IPS-18c (cell line): Measurements from ENCODE around the gene CCDC200.
A peak's percentile ranks its signal among the peaks of the same experiment; 100 is the strongest.
"Not testable (repeated sequence)": the region's sequence is repeated elsewhere in the genome, so short reads cannot be mapped to it uniquely, and the experiment has no call there.

ENCODE experiments used
- H3K4me3 ChIP-seq: 2 replicates; pipeline ENCODE4 v1.7.0; 2013; ENCODE audit warnings: low read depth, mild to moderate bottlenecking, low read length, moderate library complexity; ENCODE audit not compliant: insufficient read depth
- H3K9me3 ChIP-seq: one replicate; pipeline ENCODE4 v1.6.1; 2013; ENCODE audit warnings: mild to moderate bottlenecking, low read length, moderate library complexity; ENCODE audit not compliant: control insufficient read depth, insufficient read depth

The CCDC200 gene

DNA sequence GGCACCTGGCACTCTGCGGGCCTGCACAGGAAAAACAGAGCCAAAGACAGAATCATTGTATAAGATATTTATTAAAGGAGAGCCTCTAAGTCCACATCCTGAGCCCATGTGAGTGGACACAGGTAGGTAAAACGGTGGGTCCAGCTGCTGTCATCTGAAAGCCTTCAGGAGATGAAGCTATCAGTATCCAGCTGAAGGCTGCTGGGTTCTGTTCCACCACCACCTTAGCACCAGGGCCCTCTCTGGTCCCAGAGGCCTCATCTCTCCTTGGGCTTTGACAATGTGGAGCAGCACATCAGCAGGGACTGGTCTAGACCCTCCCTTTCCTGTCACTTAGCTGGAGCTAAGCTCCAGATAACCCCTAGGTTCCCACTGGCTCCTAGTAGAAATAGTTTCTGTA, 9.4 kb downstream of the CCDC200 start:
- no peak overlapping the region for H3K4me3 ChIP-seq
- peaks cover 5% of the 10 kb centered on the region for H3K9me3 ChIP-seq

DNA sequence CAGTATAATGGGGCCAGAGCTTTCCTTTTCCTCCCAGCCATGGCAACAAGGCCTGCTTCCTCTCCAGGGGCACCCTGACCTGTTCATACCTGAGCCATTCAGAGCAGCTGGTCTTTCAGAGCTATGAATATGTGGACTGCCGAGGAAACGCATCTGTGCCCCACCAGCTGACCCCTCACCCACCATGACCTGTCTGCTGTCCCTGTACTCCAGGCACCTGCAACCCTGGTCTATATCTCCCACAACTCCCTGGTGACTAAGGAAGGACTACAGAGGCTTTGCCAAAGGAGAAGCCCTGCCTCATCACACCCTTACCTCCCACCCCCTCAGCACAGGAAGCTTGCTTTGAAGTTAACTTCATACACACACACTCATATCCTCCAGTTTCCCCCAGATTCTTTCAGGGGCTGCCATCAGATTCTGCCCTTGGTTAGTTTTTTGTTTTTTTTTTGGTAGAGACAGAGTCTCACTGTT, 10.8 kb downstream of the CCDC200 start:
- Histone ChIP-seq H3K9me3 (peaks cover 5% of the 10 kb centered on the region), H3K4me3 (no peak overlapping the region)

DNA sequence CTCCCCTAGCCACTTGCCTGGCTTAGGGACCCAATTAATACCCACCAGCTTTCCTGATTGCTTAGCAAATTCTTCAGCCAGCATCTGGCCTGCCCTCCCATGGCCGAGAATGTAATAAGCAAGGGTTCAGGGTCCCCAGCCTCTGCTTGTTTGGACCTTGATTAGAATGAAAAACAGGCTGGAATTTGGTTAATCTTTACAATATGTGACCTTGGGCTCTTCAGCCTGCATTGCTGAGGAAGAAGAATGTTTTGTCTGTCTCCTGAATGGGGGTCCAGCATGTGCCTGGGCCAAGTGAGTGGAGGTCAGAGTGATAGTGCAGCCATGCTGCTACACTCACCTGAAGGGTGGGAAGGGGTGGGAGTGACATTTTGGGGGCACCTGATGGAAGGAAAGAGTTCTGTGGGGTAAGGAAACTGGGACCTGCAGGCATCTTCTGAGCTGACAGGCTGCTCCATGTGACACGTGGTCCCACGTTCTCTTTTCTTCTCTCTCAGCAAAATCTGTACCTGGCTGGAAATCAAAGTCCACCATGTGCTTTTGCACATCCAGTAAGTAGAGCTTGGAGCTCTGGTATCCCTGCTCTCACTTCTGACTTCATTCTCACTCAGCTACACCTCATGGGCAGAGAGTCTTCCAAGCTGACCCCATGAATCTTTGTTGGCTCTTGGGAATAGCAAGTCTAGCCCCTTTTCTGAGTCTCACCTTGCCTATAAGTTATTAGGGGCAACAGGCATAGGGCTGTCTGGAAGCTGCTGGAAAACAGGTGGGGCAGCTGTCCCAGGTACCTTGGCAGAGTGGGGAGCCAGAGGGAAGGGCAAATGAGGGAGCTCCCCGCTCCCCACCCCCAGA, 11.4 kb downstream of the CCDC200 start:
- no peak overlapping the region for H3K4me3 ChIP-seq
- H3K9me3 ChIP-seq = peaks cover 5% of the 10 kb centered on the region

DNA sequence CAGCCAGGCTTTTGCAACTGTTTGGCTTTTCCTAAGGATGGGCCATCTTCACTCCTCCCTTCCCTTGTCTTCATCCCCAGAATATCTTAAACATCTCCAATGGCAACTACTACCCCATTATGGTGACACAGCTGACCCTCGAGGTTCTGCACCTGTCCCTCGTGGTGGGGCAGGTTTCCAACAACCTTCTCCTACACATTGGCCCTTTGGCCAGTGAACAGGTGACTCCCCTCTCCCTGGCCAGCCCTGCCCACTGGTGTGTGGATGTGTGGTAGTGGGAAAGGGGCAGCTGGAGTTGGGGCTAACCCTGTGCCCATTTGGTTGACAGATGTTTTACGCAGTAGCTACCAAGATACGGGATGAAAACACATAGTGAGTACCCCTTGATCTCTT, 12.1 kb downstream of the CCDC200 start:
- H3K9me3 ChIP-seq = peaks cover 5% of the 10 kb centered on the region
- H3K4me3 ChIP-seq = no peak overlapping the region

DNA sequence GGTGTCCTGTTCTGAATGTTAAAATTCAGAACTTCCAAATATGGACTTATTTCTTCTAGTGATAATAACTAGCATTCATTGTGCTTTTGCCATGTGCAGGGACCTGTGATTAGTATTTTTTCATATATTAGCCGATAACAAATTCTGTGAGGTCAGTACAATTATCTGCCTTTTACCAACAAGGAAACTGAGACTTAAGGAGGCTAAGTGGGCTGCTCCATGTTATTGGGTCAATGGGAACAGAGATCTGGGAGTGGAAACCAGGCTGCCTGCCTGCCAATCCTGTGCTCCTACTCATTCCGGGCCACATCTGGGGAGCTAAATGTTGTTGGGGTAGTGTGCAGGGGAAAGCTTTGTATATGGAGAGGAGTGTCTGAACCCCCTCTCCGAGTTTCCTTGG, 13.1 kb downstream of the CCDC200 start:
- H3K9me3 ChIP-seq = peaks cover 5% of the 10 kb centered on the region
- H3K4me3 ChIP-seq = no peak overlapping the region

DNA sequence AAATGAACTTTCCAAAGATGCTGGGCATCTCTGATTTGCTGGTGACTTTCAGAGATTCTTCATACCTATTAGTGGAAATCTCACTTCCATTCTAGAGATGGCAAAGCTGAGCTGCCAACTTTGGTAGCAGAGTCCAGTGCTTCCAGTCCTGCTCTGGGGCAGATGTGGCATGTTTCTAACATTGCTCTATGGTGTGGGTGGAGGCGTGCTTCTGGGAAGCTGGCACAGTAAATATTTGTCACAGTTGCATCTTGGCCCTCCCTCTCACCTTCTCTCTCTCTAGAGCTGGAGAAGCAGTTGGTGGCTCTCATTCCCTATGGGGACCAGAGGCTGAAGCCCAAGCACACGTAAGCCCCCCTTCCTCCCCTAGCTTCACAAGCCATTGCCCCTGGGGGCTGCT, 14.9 kb downstream of the CCDC200 start:
- Histone ChIP-seq H3K9me3 (peaks cover 5% of the 10 kb centered on the region), H3K4me3 (no peak overlapping the region)

DNA sequence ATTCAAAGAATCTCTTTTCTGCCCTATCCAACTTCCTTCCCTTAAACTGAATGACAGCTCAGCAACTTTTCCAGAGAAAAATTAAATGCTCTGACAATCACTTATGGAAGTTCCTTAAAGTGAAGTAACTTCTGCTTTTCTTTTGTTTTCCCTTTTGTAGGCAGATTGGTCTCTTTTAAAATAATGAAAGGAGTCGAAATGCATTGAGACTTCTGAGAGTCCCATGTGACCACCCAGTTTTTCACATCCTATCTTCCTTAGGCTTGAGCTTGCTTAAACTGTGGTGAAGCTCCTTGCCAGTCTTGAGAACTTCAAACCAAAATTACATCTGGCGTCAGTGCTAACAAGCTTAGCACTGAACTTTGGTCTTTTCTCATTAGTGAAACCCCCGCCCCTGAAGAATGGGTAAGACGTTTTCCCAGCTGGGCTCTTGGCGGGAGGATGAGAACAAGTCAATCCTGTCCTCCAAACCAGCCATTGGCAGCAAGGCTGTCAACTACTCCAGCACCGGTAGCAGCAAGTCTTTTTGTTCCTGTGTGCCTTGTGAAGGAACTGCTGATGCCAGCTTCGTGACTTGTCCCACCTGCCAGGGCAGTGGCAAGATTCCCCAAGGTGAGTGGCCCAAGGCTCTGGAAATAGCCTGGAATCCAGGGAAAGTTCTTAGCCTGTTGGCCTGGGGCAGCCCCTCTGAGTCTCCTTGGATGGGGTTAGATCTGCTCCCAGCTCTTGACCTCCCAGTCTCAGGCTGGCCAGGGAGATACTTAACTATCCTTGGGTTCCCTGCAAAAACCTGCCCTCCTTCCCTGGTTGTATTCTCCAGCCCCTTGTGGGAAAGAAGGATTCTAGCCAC, 15.6 kb downstream of the CCDC200 start:
- H3K9me3 ChIP-seq = peaks cover 2% of the 10 kb centered on the region
- peak overlapping the region; percentile 71; the same call in 1 of the 2 replicates for H3K4me3 ChIP-seq

DNA sequence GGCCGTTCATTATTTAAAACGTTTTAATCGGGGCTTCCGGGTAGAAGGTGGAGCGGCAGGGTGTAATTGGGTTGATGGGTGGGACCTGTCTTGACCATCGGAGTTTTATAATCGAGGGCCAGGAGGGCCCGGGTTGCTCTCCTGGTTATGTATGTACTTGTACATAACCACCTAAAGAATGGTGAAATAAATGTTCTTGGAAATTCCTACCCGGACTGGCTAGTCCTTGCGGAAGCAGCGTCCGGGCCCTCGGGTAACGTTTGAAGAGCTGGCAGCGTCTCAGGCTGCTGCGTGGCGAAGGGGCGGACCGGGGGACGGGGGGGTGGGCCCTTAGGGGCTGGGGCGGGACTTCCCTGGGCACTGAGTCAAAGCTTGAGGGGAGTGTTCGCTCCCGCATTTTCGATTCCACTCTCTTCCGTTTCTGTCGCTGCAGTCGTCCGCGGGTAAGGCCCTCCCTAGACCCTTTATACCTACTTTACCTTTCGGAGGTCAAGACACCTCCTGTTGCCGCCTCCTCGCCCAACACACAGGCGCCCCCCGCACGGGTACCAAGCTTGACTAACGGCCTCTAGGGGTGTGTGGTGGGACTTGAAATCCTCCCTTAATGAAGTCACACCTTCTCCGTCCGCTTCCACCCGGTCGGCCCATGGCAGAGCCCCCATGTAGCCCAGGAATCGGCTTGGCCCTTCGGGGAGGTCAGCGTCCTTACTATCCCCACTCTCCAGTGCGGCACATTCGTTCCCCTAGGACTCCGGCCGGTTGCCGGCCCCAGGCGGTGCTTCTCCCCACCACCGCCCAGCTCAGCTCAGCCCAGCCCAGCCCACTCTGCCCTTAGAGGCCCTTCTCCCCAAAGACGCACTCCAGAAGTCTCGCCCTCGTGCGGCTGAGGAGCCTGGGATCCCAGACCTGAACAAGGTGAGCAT, 16.7 kb downstream of the CCDC200 start, which contains the start of gene TMEM106A:
Gene TMEM106A (plus strand): TSS at position 396 of the 923 bp plus-strand sequence. CDS start 1,167 bp downstream, outside the sequence.
- Histone ChIP-seq H3K4me3 (peak within 1 kb of the TSS; percentile 71), H3K9me3 (no peaks in the 10 kb centered on the region)

DNA sequence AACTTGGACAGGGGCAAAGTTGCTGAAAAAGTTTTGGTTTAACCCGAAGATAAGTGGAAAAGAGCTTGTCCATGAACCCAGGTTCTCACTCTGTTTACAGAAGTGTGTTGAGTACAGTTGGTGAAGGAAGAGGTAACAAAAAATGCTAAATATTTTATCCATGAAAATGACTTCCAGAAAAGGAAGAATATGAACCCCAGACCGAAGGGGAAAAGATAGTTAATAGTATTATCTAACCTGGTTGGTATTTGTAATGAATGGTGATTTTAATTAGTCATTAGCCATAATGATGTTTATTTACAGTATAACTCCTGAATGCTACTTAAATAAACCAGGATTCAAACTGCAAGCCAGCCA, 17.3 kb downstream of the CCDC200 start:
- Histone ChIP-seq H3K9me3 (no peaks in the 10 kb centered on the region), H3K4me3 (peak overlapping the region; percentile 71; the same call in 1 of the 2 replicates)

DNA sequence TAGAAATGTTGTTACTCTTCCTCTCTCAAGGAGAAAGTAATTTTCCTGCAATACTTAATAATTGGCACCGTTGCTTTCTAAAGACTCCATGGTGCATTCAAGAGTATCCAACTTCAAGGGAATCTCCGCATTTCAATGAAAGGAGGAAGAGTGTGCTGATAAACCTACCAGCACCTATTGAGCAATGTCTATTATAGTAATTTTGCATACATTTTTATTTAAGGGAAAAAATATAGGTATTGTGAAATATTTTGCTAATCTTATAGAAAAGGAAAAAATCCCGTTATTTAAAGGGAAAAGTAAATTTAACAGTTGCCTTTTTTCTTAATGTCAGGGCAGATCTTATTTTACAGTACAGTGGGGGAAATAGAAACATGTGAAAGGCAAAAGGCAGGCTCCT, 17.8 kb downstream of the CCDC200 start:
- H3K4me3 ChIP-seq = no peak overlapping the region

DNA sequence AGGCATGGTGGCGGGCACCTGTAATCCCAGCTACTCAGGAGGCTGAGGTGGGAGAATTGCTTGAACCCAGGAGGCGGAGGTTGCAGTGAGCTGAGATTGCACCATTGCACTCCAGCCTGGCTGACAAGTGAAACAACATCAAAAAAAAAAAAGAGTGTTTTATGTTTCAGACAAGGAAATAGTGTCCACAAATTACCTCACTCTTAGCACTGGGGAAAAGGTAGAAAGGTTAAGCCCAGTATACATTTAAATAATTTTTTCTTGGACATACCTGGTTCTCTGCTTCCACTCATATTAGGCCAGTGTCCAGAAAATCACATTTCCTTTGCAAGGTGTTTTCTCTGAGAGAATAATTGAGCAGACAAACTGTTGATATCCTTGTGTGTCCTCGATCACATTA, 25.4 kb downstream of the CCDC200 start:
- not testable (repeated sequence) for H3K9me3 ChIP-seq, H3K4me3 ChIP-seq

More for the DNA sequence above, 17.8 kb downstream of the CCDC200 start:
- H3K9me3 ChIP-seq = no peaks in the 10 kb centered on the region

DNA sequence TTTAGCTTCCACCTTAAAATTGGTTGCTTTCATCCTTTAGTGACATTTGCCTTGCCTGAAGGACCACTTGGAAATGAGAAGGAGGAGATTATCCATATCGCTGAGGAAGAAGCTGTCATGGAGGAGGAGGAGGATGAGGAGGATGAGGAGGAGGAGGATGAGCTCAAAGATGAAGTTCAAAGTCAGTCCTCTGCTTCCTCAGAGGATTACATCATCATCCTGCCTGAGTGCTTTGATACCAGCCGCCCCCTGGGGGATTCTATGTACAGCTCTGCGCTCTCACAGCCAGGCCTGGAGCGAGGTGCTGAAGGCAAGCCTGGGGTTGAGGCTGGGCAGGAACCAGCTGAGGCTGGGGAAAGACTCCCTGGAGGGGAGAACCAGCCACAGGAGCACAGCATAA, 28.3 kb downstream of the CCDC200 start:
- Histone ChIP-seq H3K4me3 (no peak overlapping the region), H3K9me3 (no peaks in the 10 kb centered on the region)

DNA sequence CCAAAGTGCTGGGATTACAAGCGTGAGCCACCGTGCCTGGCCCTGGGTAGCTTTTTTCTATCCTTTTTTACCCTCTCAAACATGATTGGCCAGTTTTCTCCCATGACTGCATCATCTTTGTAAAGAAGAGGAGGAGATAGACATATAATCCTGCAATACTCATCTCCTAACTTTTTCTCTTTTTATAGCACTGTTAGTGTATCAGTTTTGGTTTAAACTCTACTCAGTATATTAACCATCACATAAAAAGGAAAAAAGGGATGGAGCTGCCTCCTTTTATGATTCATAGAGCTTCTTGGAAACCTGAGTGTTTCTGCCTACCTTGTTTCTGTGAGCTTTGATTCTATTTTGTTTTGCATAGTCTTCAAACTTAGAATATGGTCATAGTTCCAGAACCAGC, 28.8 kb downstream of the CCDC200 start:
- Histone ChIP-seq H3K9me3 (no peaks in the 10 kb centered on the region), H3K4me3 (no peak overlapping the region)

DNA sequence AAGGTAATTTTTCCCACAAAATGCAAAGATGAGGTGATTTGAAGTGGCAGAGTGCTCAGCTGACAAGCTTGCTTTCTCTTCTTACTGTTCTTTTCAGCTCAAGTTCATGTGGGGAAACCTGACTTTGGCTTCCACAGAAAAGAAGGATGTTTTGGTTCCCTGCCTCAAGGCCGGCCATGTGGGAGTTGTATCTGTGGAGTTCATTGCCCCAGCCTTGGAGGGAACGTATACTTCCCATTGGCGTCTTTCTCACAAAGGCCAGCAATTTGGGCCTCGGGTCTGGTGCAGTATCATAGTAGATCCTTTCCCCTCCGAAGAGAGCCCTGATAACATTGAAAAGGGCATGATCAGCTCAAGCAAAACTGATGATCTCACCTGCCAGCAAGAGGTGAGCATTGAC, 35.2 kb downstream of the CCDC200 start:
- H3K9me3 ChIP-seq = no peaks in the 10 kb centered on the region
- no peak overlapping the region for H3K4me3 ChIP-seq

DNA sequence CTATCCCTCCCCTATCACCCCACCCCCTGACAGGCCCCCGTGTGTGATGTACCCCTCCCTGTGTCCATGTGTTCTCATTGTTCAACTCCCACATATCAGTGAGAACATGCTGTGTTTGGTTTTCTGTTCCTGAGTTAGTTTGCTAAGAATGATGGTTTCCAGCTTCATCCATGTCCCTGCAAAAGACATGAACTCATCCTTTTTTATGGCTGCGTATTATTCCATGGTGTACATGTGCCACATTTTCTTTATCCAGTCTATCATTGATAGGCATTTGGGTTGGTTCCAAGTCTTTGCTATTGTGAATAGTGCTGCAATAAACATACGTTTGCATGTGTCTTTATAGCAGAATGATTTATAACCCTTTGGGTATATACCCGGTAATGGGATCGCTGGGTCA, 41.8 kb downstream of the CCDC200 start:
- H3K4me3 ChIP-seq, H3K9me3 ChIP-seq: not testable (repeated sequence)

DNA sequence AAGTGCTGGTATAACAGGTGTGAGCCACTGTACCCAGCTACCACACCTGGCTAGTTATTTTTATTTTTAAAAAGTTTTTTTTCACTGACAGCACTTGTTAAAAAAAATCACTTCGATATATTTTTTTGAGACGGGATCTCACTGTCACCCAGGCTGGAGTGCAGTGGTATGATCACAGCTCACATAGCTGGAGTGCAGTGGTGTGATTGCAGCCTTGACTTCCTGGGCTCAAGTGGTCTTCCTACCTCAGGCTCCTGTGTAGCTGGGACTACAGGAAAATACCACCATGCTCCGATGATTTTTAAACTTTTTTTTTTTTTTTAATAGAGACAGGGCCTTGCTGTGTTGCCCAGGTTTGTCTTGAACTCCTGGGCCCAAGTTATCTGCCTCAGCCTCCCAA, 44.5 kb downstream of the CCDC200 start:
- Histone ChIP-seq H3K9me3 (no peaks in the 10 kb centered on the region), H3K4me3 (no peak overlapping the region)

DNA sequence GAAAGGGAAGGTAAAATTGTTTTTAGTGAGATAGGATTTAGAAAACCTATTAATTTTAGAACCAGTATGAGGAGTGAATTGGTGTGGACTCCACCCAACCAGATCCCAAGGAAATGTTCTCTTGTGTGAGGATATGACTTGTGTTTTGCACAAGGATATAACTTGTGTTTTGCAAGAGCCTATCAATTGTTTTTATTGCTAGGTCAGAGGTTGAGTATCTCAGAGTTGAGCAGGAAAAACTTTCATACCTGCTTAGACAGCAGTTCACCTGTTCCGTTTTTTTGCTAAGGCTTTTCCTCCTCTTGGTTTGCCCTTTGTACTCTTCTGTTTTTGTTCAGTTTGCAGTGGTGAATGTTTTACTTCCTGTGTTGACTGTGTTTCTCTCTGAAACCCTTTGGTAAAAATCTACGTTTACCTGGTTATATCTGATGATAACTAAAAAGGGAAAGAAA, 52.3 kb downstream of the CCDC200 start:
- no peaks in the 10 kb centered on the region for H3K9me3 ChIP-seq
- H3K4me3 ChIP-seq = no peak overlapping the region
